Omental fat pad (tissue), 4 donors: ENCODE results near the gene TCF7. TPM values are rescaled to one million over a fixed set of nuclear protein-coding genes. Genes with fewer than 3 reads are reported as not detected.
A peak's percentile ranks its signal among the peaks of the same experiment; 100 is the strongest.

Source experiments
- ATAC-seq: fragments of 150-250 bp; one replicate; pipeline ENCODE4 v1.9.1; 2016; ENCODE audit warnings: mild to moderate bottlenecking, moderate library complexity; ENCODE audit not compliant: low FRiP score
- DNase-seq: peaks from one replicate; pipeline ENCODE4 v3.0.0-alpha.2; 2019; ENCODE audit warnings: low spot score
- CTCF ChIP-seq, 3 donors: fragments of 450-650 bp; IDR thresholded peaks; one replicate each; pipeline ENCODE4 v1.5.1; 2016 to 2017; ENCODE audit warnings: antibody characterized with exemption in 3 of 3, mild to moderate bottlenecking in 3 of 3, moderate library complexity in 2 of 3
- total RNA-seq, 4 donors: library from RNA; depleted of rRNA; stranded (reverse); fragments of >200 nt; gene quantifications; one replicate each; pipeline ENCODE4 v1.1.0, GENCODE V29; 2016

Gene TCF7
- total RNA-seq, 4 donors from 2014 or later: 1.6 to 4.3 (median 2.7) TPM

- TF ChIP-seq CTCF (IDR thresholded peaks at IDR 0.05): no peak
- ATAC-seq (no peak), DNase-seq (no peak)
Observed at GRCh38 chr5:134132372-134133187, 18.1 kb downstream of the TCF7 start.

- ATAC-seq: no peak
- no peak for TF ChIP-seq CTCF (IDR thresholded peaks at IDR 0.05)
- no peak for DNase-seq
Observed at GRCh38 chr5:134133188-134133994, 18.9 kb downstream of the TCF7 start.

GRCh38 chr5:134133995-134134541 is 19.6 kb downstream of the TCF7 start:
- ATAC-seq: no peak
- no peak for TF ChIP-seq CTCF (IDR thresholded peaks at IDR 0.05)
- no peak for DNase-seq

GRCh38 chr5:134135091-134135655 is 20.7 kb downstream of the TCF7 start:
- TF ChIP-seq CTCF (IDR thresholded peaks at IDR 0.05): no peak
- ATAC-seq (no peak), DNase-seq (no peak)

GRCh38 chr5:134136221-134136631 is 21.7 kb downstream of the TCF7 start:
- ATAC-seq (no peak), DNase-seq (peak; percentile 16)
- no peak for TF ChIP-seq CTCF (IDR thresholded peaks at IDR 0.05)

GRCh38 chr5:134136771-134137170 is 22.3 kb downstream of the TCF7 start:
- peak; percentile 15 for DNase-seq
- TF ChIP-seq CTCF (IDR thresholded peaks at IDR 0.05): no peak
- ATAC-seq: no peak
